HepG2 (cell line): Measurements from ENCODE around the gene SLC16A6. TPM values are rescaled to one million over a fixed set of nuclear protein-coding genes. Genes with fewer than 3 reads are reported as not detected.

Experiments
- AKNA ChIP-seq: sonication (generic); formaldehyde crosslinking; IDR thresholded peaks from 2 replicates; pipeline ENCODE4 v1.4.0; 2020; ENCODE audit warnings: missing genetic modification reagents, borderline replicate concordance
- DNMT1 ChIP-seq: sonication (generic); formaldehyde crosslinking; IDR thresholded peaks from 2 replicates; pipeline ENCODE4 v1.5.1; 2020; ENCODE audit warnings: mild to moderate bottlenecking, missing genetic modification reagents
- FOXP1 ChIP-seq, 2 experiments: fragments of 450-650 bp in 1 of 2; IDR thresholded peaks; 2 replicates each; pipeline ENCODE4 v1.6.1; 2017 to 2018; ENCODE audit warnings: antibody characterized with exemption in 1 of 2
- ISL2 ChIP-seq: sonication (generic); formaldehyde crosslinking; IDR thresholded peaks from 2 replicates; pipeline ENCODE4 v1.5.0; 2020; ENCODE audit warnings: missing genetic modification reagents
- JUN ChIP-seq: sonication (generic); formaldehyde crosslinking; IDR thresholded peaks from 2 replicates; pipeline ENCODE4 v1.4.0; 2020; ENCODE audit warnings: mild to moderate bottlenecking, missing genetic modification reagents
- KDM3A ChIP-seq: IDR thresholded peaks from 2 replicates; pipeline ENCODE4 v1.6.1; 2018; ENCODE audit warnings: low read depth, missing compliant biosample characterization
- MIXL1 ChIP-seq: IDR thresholded peaks from 2 replicates; pipeline ENCODE4 v1.6.1; 2016
- RBAK ChIP-seq: sonication (generic); formaldehyde crosslinking; IDR thresholded peaks from 2 replicates; pipeline ENCODE4 v1.5.1; 2020; ENCODE audit warnings: mild to moderate bottlenecking, missing genetic modification reagents
- ZNF12 ChIP-seq: sonication (generic); formaldehyde crosslinking; IDR thresholded peaks from 2 replicates; pipeline ENCODE4 v1.5.0; 2020; ENCODE audit warnings: missing genetic modification reagents
- ZNF562 ChIP-seq: sonication (generic); formaldehyde crosslinking; IDR thresholded peaks from 2 replicates; pipeline ENCODE4 v1.8.0; 2022; ENCODE audit warnings: missing genetic modification reagents, borderline replicate concordance
- ZNF781 ChIP-seq: sonication (generic); formaldehyde crosslinking; IDR thresholded peaks from 2 replicates; pipeline ENCODE4 v1.5.1; 2020; ENCODE audit warnings: borderline replicate concordance, mild to moderate bottlenecking, missing genetic modification reagents; ENCODE audit errors: not compliant biosample characterization
- ZNF782 ChIP-seq: sonication (generic); formaldehyde crosslinking; IDR thresholded peaks from 2 replicates; pipeline ENCODE4 v1.4.0; 2020; ENCODE audit warnings: missing genetic modification reagents, mild to moderate bottlenecking, borderline replicate concordance
- polyA plus RNA-seq, 8 experiments: library from polyadenylated mRNA; depleted of rRNA in 3 of 8; stranded (reverse) in 7 of 8; unstranded in 1 of 8; fragments of >200 nt; fragmentation: Illumina TruSeq in 4 of 8; extraction: Trizol in 4 of 8; gene quantifications; 2 replicates each; pipeline versions ENCODE4 v1.2.1 to v1.2.3, GENCODE V29; 2011 to 2016; ENCODE audit warnings: low read depth in 4 of 8, missing spikeins in 1 of 8, mixed read lengths in 1 of 8; ENCODE audit not compliant: insufficient read depth in 1 of 8
- total RNA-seq, 5 experiments: library from RNA; depleted of rRNA; stranded (reverse); fragments of >200 nt; fragmentation: Illumina TruSeq; extraction: Trizol; gene quantifications; 2 replicates each; pipeline ENCODE4 v1.2.3, GENCODE V29; 2016; ENCODE audit warnings: low read depth in 1 of 5
- TF ChIP-seq, protein P1 (sequence below): sonication (generic); formaldehyde crosslinking; IDR thresholded peaks from 2 replicates; pipeline ENCODE4 v1.5.1; 2020; ENCODE audit warnings: mild to moderate bottlenecking, missing genetic modification reagents, moderate library complexity

SLC16A6 gene
- total and polyA plus RNA-seq, 2 of the 13 experiments (the other 11 are each of a cell fraction or from before 2014, with no cell fraction given), result 1.1 to 44.7 TPM

DNA sequence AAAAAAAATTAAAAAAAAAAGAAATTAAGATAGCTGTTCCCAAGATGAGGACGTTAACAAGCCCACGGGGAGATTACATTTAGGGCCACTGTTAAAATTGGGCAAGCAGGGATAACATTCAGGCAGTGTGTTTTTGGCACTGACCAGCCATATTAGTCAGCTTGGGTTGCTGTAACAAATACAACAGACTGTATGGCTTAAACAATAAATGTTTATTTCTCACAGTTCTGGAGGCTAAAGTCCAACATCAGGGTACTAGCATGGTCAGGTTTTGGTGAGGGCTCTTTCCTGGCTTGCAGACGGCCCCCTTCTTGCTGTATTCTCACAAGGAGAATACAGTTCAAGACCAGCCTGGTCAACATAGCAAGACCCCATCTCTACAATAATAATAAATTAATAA lies 31.7 kb upstream of the SLC16A6 start (continued):
- TF ChIP-seq ZNF782 (CRISPR knock-in tag) (peak; percentile 55; the same call in 1 of the 2 replicates), ZNF12 (CRISPR knock-in tag) (peak; percentile 98), ISL2 (no peak), ZNF781 (CRISPR knock-in tag) (no peak), ZNF562 (CRISPR knock-in tag) (no peak), KDM3A (CRISPR knock-in tag) (no peak), MIXL1 (CRISPR knock-in tag) (no peak), FOXP1 (IDR thresholded peaks at IDR 0.05) (no peak), FOXP1 (CRISPR knock-in tag; IDR thresholded peaks at IDR 0.05) (peak; percentile 52; the same call in 1 of the 2 replicates), RBAK (CRISPR knock-in tag) (peak; percentile 45; the same call in 1 of the 2 replicates), DNMT1 (CRISPR knock-in tag) (no peak), JUN (CRISPR knock-in tag) (no peak), AKNA (CRISPR knock-in tag) (no peak)
- TF ChIP-seq, protein P1, sequence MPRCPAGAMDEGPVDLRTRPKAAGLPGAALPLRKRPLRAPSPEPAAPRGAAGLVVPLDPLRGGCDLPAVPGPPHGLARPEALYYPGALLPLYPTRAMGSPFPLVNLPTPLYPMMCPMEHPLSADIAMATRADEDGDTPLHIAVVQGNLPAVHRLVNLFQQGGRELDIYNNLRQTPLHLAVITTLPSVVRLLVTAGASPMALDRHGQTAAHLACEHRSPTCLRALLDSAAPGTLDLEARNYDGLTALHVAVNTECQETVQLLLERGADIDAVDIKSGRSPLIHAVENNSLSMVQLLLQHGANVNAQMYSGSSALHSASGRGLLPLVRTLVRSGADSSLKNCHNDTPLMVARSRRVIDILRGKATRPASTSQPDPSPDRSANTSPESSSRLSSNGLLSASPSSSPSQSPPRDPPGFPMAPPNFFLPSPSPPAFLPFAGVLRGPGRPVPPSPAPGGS (CRISPR knock-in tag), result no peak
